ENCODE data around the gene TRAPPC13. TPM values are rescaled to one million over a fixed set of nuclear protein-coding genes. Genes with fewer than 3 reads are reported as not detected.
A peak's percentile ranks its signal among the peaks of the same experiment; 100 is the strongest.

The TRAPPC13 gene
- total and polyA plus RNA-seq, 2 of the 13 experiments (the other 11 are each of a cell fraction or from before 2014, with no cell fraction given): 8.4 to 19.6 TPM

DNA sequence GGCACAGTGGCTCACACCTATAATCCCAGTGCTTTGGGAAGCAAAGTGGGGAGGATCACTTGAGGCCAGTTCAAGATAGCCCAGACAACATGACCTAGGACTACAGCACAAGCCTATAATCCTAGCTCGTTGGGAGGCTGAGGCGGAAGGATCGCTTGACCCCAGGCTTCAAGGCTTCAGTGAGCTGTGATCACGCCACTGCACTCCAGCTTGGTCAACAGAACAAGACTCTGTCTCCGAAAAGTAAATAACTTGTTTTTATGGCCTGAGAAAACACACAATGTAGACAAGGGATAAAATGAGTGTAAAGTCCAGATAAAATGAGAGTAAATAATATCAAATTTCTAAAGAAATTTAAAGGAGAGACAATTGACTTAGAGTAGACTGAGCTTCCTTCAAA, 26.3 kb downstream of the TRAPPC13 start (continued):
- TF ChIP-seq, protein P1, sequence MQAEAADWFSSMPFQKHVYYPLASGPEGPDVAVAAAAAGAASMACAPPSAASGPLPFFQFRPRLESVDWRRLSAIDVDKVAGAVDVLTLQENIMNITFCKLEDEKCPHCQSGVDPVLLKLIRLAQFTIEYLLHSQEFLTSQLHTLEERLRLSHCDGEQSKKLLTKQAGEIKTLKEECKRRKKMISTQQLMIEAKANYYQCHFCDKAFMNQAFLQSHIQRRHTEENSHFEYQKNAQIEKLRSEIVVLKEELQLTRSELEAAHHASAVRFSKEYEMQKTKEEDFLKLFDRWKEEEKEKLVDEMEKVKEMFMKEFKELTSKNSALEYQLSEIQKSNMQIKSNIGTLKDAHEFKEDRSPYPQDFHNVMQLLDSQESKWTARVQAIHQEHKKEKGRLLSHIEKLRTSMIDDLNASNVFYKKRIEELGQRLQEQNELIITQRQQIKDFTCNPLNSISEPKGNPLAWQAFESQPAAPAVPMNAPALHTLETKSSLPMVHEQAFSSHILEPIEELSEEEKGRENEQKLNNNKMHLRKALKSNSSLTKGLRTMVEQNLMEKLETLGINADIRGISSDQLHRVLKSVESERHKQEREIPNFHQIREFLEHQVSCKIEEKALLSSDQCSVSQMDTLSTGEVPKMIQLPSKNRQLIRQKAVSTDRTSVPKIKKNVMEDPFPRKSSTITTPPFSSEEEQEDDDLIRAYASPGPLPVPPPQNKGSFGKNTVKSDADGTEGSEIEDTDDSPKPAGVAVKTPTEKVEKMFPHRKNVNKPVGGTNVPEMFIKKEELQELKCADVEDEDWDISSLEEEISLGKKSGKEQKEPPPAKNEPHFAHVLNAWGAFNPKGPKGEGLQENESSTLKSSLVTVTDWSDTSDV (CRISPR knock-in tag; IDR thresholded peaks at IDR 0.05): no peak
- TF ChIP-seq, protein P2, sequence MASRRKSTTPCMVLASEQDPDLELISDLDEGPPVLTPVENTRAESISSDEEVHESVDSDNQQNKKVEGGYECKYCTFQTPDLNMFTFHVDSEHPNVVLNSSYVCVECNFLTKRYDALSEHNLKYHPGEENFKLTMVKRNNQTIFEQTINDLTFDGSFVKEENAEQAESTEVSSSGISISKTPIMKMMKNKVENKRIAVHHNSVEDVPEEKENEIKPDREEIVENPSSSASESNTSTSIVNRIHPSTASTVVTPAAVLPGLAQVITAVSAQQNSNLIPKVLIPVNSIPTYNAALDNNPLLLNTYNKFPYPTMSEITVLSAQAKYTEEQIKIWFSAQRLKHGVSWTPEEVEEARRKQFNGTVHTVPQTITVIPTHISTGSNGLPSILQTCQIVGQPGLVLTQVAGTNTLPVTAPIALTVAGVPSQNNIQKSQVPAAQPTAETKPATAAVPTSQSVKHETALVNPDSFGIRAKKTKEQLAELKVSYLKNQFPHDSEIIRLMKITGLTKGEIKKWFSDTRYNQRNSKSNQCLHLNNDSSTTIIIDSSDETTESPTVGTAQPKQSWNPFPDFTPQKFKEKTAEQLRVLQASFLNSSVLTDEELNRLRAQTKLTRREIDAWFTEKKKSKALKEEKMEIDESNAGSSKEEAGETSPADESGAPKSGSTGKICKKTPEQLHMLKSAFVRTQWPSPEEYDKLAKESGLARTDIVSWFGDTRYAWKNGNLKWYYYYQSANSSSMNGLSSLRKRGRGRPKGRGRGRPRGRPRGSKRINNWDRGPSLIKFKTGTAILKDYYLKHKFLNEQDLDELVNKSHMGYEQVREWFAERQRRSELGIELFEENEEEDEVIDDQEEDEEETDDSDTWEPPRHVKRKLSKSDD (CRISPR knock-in tag; IDR thresholded peaks at IDR 0.05; ENCODE audit: low read depth): no peak
- TF ChIP-seq PAF1 (CRISPR knock-in tag; IDR thresholded peaks at IDR 0.05) (no peak), PLRG1 (conservative IDR thresholded peaks at IDR 0.05) (no peak), SALL2 (CRISPR knock-in tag; IDR thresholded peaks at IDR 0.05) (no peak), ZNF382 (CRISPR knock-in tag; IDR thresholded peaks at IDR 0.05; ENCODE audit: borderline replicate concordance) (no peak), EP300 (IDR thresholded peaks at IDR 0.05; ENCODE audit: low read depth in 2 of 2, low read length in 2 of 2) (peak in 1 of 2 experiments; percentile 80; a peak in 2 of 4 replicates), EP300 (CRISPR knock-in tag; IDR thresholded peaks at IDR 0.05; ENCODE audit: borderline replicate concordance) (peak; percentile 49; the same call in 1 of the 2 replicates), TMF1 (CRISPR knock-in tag; IDR thresholded peaks at IDR 0.05; ENCODE audit: low read depth) (no peak), TOPORS (CRISPR knock-in tag; IDR thresholded peaks at IDR 0.05) (no peak), ZFP36L1 (CRISPR knock-in tag; IDR thresholded peaks at IDR 0.05) (no peak), CHD4 (IDR thresholded peaks at IDR 0.05; ENCODE audit: borderline replicate concordance, low read length) (no peak), MZF1 (CRISPR knock-in tag; IDR thresholded peaks at IDR 0.05; ENCODE audit: borderline replicate concordance) (no peak), SIX4 (CRISPR knock-in tag; IDR thresholded peaks at IDR 0.05) (peak; percentile 93), SMYD3 (CRISPR knock-in tag; IDR thresholded peaks at IDR 0.05) (no peak), ZNF556 (CRISPR knock-in tag; IDR thresholded peaks at IDR 0.05; ENCODE audit: borderline replicate concordance) (no peak), ZBTB21 (CRISPR knock-in tag; IDR thresholded peaks at IDR 0.05) (no peak)
- TF ChIP-seq, protein P3, sequence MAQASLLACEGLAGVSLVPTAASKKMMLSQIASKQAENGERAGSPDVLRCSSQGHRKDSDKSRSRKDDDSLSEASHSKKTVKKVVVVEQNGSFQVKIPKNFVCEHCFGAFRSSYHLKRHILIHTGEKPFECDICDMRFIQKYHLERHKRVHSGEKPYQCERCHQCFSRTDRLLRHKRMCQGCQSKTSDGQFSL (CRISPR knock-in tag; IDR thresholded peaks at IDR 0.05): no peak
- TF ChIP-seq, protein P4, sequence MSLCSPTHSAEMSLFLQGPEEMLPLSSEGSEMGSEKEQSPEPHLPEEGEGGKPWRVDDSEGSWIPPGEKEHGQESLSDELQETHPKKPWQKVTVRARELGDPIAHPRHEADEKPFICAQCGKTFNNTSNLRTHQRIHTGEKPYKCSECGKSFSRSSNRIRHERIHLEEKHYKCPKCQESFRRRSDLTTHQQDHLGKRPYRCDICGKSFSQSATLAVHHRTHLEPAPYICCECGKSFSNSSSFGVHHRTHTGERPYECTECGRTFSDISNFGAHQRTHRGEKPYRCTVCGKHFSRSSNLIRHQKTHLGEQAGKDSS (CRISPR knock-in tag; IDR thresholded peaks at IDR 0.05; ENCODE audit: borderline replicate concordance, low read depth): peak; percentile 50; the same call in 1 of the 2 replicates
- TF ChIP-seq, protein P5, sequence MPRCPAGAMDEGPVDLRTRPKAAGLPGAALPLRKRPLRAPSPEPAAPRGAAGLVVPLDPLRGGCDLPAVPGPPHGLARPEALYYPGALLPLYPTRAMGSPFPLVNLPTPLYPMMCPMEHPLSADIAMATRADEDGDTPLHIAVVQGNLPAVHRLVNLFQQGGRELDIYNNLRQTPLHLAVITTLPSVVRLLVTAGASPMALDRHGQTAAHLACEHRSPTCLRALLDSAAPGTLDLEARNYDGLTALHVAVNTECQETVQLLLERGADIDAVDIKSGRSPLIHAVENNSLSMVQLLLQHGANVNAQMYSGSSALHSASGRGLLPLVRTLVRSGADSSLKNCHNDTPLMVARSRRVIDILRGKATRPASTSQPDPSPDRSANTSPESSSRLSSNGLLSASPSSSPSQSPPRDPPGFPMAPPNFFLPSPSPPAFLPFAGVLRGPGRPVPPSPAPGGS (CRISPR knock-in tag; IDR thresholded peaks at IDR 0.05): no peak
- TF ChIP-seq, protein P6, sequence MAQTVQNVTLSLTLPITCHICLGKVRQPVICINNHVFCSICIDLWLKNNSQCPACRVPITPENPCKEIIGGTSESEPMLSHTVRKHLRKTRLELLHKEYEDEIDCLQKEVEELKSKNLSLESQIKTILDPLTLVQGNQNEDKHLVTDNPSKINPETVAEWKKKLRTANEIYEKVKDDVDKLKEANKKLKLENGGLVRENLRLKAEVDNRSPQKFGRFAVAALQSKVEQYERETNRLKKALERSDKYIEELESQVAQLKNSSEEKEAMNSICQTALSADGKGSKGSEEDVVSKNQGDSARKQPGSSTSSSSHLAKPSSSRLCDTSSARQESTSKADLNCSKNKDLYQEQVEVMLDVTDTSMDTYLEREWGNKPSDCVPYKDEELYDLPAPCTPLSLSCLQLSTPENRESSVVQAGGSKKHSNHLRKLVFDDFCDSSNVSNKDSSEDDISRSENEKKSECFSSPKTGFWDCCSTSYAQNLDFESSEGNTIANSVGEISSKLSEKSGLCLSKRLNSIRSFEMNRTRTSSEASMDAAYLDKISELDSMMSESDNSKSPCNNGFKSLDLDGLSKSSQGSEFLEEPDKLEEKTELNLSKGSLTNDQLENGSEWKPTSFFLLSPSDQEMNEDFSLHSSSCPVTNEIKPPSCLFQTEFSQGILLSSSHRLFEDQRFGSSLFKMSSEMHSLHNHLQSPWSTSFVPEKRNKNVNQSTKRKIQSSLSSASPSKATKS (CRISPR knock-in tag; IDR thresholded peaks at IDR 0.05): no peak
